HEK293 (cell line): ENCODE data around the gene DUOX1.

ENCODE experiments used
- KLF1 ChIP-seq: fragments of 450-650 bp; formaldehyde crosslinking; IDR thresholded peaks from 2 replicates; pipeline ENCODE4 v1.5.1; 2016; ENCODE audit warnings: missing biosample characterization, missing genetic modification characterization
- YY1 ChIP-seq: fragments of 450-650 bp; formaldehyde crosslinking; IDR thresholded peaks from 2 replicates; pipeline ENCODE4 v1.5.1; 2018; ENCODE audit warnings: missing biosample characterization, missing genetic modification characterization
- ZNF175 ChIP-seq: fragments of 450-650 bp; formaldehyde crosslinking; IDR thresholded peaks from 2 replicates; pipeline ENCODE4 v1.5.1; 2016; ENCODE audit warnings: missing biosample characterization, missing genetic modification characterization
- ZNF274 ChIP-seq, 2 experiments: fragments of 200-500 bp in 1 of 2; fragments of 450-650 bp in 1 of 2; sonication (Bioruptor generic) in 1 of 2; formaldehyde crosslinking in 1 of 2; IDR thresholded peaks; 2 replicates each; pipeline versions ENCODE4 v1.5.1 to v1.6.1; 2014 to 2016; ENCODE audit warnings: borderline replicate concordance in 1 of 2, inconsistent platforms in 1 of 2, low read length in 1 of 2, missing biosample characterization in 1 of 2, missing genetic modification characterization in 1 of 2
- ZSCAN23 ChIP-seq: fragments of 450-650 bp; formaldehyde crosslinking; IDR thresholded peaks from 2 replicates; pipeline ENCODE4 v1.5.1; 2016; ENCODE audit warnings: missing biosample characterization, missing genetic modification characterization
- TF ChIP-seq, protein P1 (sequence below): fragments of 450-650 bp; formaldehyde crosslinking; IDR thresholded peaks from 2 replicates; pipeline ENCODE4 v1.5.1; 2016; ENCODE audit warnings: missing biosample characterization, missing genetic modification characterization
- TF ChIP-seq, protein P2 (sequence below): IDR thresholded peaks from 2 replicates; pipeline ENCODE4 v1.6.1; 2011; ENCODE audit warnings: mild to moderate bottlenecking, low read depth, low read length, borderline replicate concordance

DNA sequence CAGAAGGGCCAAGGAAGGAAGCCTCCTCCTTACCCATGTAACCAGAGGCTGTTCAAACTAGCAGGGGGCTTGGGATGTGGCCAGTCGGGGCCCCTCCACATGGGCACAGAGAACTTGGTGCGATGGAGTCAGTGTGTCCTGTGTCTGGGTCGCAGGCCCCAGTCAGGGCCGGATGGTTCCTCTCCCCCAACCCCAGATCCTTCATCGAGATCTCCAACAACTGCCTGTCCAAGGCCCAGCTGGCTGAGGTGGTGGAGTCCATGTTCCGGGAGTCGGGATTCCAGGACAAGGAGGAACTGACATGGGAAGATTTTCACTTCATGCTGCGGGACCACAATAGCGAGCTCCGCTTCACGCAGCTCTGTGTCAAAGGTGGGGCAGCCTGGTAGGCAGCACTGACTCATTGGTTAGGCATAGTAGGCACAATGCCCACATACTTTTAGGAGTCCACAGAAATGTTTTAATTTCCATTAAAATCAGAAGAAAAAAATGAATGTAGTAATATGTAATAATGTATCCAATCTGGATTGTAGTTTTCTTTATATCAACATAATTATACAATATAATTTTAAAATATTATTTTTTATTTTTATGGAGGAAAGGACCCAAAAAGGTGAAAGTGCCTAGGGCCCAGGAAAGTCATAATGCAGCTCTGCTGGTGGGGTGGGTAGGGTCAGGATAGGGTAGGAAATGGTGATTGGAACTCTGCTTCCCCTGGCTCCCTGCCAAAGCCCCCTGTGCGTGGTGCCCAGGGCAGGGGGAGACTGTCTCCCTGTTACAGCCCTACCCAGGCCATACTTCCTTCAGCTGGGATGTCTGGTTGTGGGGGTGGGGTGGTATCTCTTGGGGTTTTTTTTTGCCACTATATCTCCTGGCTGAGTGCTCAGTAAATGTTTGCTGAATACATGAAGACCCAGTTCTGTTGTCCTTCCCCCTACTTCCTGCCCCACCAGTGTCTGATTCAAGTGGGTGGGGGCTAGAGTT, 18.6 kb downstream of the DUOX1 start:
- no peak for TF ChIP-seq YY1 (tag by site-specific recombination)
- TF ChIP-seq, protein P1, sequence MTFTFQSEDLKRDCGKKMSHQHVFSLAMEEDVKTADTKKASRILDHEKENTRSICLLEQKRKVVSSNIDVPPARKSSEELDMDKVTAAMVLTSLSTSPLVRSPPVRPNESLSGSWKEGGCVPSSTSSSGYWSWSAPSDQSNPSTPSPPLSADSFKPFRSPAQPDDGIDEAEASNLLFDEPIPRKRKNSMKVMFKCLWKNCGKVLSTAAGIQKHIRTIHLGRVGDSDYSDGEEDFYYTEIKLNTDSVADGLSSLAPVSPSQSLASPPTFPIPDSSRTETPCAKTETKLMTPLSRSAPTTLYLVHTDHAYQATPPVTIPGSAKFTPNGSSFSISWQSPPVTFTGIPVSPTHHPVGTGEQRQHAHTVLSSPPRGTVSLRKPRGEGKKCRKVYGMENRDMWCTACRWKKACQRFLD: no peak
- TF ChIP-seq ZNF175 (tag by site-specific recombination): no peak
- TF ChIP-seq, protein P2, sequence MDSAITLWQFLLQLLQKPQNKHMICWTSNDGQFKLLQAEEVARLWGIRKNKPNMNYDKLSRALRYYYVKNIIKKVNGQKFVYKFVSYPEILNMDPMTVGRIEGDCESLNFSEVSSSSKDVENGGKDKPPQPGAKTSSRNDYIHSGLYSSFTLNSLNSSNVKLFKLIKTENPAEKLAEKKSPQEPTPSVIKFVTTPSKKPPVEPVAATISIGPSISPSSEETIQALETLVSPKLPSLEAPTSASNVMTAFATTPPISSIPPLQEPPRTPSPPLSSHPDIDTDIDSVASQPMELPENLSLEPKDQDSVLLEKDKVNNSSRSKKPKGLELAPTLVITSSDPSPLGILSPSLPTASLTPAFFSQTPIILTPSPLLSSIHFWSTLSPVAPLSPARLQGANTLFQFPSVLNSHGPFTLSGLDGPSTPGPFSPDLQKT: no peak
- no peak for TF ChIP-seq ZNF274 (IDR thresholded peaks at IDR 0.05; ENCODE audit: low read length)
- TF ChIP-seq ZNF274 (tag by site-specific recombination; IDR thresholded peaks at IDR 0.05; ENCODE audit: borderline replicate concordance): no peak
- no peak for TF ChIP-seq KLF1 (tag by site-specific recombination)
- no peak for TF ChIP-seq ZSCAN23 (tag by site-specific recombination)
